Activated CD4-positive, alpha-beta memory T cell treated with anti-CD3 and anti-CD28 coated beads, Interleukin-2, amount 10 ng/mL, durations not matched to agents 7 days and 5 days (primary cell): Measurements from ENCODE around the gene ATP5IF1. TPM values are rescaled to one million over a fixed set of nuclear protein-coding genes. Genes with fewer than 3 reads are reported as not detected.
A peak's percentile ranks its signal among the peaks of the same experiment; 100 is the strongest.

Experiments
- CTCF ChIA-PET: fragments of 350-600 bp; sonication (Branson Sonifier 250); formaldehyde crosslinking; loops from one replicate; lab custom pipeline; 2021; ENCODE audit warnings: antibody characterized with exemption, inconsistent platforms; lab: Charles Lee
- POLR2A ChIA-PET: fragments of 350-600 bp; sonication (Branson Sonifier 250); formaldehyde crosslinking; loops from one replicate; lab custom pipeline; 2021; ENCODE audit warnings: antibody characterized with exemption; lab: Charles Lee
- DNase-seq: peaks from one replicate; pipeline ENCODE4 v3.0.0-alpha.2; 2020
- H3K27ac Mint-ChIP-seq: one replicate; pipeline ENCODE4 v1.8.0; 2021; ENCODE audit warnings: mild to moderate bottlenecking, mixed read lengths
- H3K27me3 Mint-ChIP-seq: one replicate; pipeline ENCODE4 v1.8.0; 2021; ENCODE audit warnings: mixed read lengths
- H3K36me3 Mint-ChIP-seq: one replicate; pipeline ENCODE4 v1.8.0; 2021; ENCODE audit warnings: low read depth, mixed read lengths
- H3K4me1 Mint-ChIP-seq: one replicate; pipeline ENCODE4 v1.8.0; 2021; ENCODE audit warnings: mixed read lengths
- H3K4me3 Mint-ChIP-seq: one replicate; pipeline ENCODE4 v1.8.0; 2021; ENCODE audit warnings: mild to moderate bottlenecking, mixed read lengths
- H3K9me3 Mint-ChIP-seq: one replicate; pipeline ENCODE4 v1.8.0; 2021; ENCODE audit warnings: mixed read lengths
- total RNA-seq, 2 experiments: library from RNA; stranded (reverse); gene quantifications; one replicate each; pipeline ENCODE4 v1.2.3, GENCODE V29; 2021

Gene ATP5IF1
- total RNA-seq, 2 experiments from 2014 or later: 178 TPM

GRCh38 chr1:28278763-28279162, 42.8 kb downstream of the ATP5IF1 start:
- POLR2A ChIA-PET: interaction anchor here (0.9 to 1.0 kb wide), 2 partner anchors 19 to 90 kb away, joined by 3 read pairs; no protein-coding TSS in a partner anchor
- H3K27ac Mint-ChIP-seq: no peak overlapping the region
- peaks cover 59% of the 10 kb centered on the region for H3K36me3 Mint-ChIP-seq

GRCh38 chr1:28279721-28280120, 43.8 kb downstream of the ATP5IF1 start:
- ChIA-PET POLR2A (interaction anchor here (0.9 kb wide), 1 partner anchor 20 kb away, joined by 3 read pairs; no protein-coding TSS in a partner anchor), CTCF (interaction anchor here (1.1 kb wide), 1 partner anchor 31 kb away, joined by 3 read pairs; no protein-coding TSS in a partner anchor)
- no peak for DNase-seq
- no peak overlapping the region for H3K4me3 Mint-ChIP-seq
- H3K9me3 Mint-ChIP-seq: no peaks in the 10 kb centered on the region
- no peaks in the 10 kb centered on the region for H3K27me3 Mint-ChIP-seq
- peaks cover 51% of the 10 kb centered on the region for H3K36me3 Mint-ChIP-seq
- H3K27ac Mint-ChIP-seq: no peak overlapping the region
- peaks cover 11% of the 10 kb centered on the region for H3K4me1 Mint-ChIP-seq

More at GRCh38 chr1:28278763-28279162, 42.8 kb downstream of the ATP5IF1 start:
- DNase-seq: no peak
- Mint-ChIP-seq H3K27me3 (no peaks in the 10 kb centered on the region), H3K4me1 (peaks cover 11% of the 10 kb centered on the region), H3K4me3 (no peak overlapping the region), H3K9me3 (no peaks in the 10 kb centered on the region)
- CTCF ChIA-PET: no interaction called here

DNA sequence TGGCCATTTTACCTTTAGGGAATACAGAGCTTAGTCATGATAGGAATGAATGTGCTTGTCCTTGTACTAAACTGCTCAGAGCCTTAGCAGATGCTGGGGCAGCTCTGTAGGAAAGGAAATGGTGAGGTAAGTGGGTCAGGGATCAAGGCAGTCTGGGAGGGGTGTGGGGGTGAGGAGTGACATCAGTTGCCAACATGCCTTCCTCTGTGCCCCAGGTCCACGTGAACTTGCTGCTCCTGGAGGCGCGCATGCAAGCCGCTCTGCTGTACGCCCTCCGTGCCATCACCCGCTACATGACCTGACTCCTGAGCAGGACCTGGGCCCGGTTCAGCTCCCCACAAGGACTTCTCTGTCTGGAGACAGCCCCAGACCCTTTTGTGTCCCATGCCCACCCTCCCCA, 44.6 kb downstream of the ATP5IF1 start:
- H3K27ac Mint-ChIP-seq: no peak overlapping the region
- ChIA-PET POLR2A (interaction anchor here (1.1 to 1.3 kb wide), 2 partner anchors 21 to 24 kb away, joined by 3 to 4 read pairs; partner anchors contain the start of gene SESN2), CTCF (interaction anchor here (1.1 kb wide), 1 partner anchor 32 kb away, joined by 3 read pairs; no protein-coding TSS in a partner anchor)
- peaks cover 11% of the 10 kb centered on the region for H3K4me1 Mint-ChIP-seq
- no peaks in the 10 kb centered on the region for H3K27me3 Mint-ChIP-seq
- no peak for DNase-seq
- peaks cover 47% of the 10 kb centered on the region for H3K36me3 Mint-ChIP-seq
- H3K4me3 Mint-ChIP-seq: no peak overlapping the region
- H3K9me3 Mint-ChIP-seq: no peaks in the 10 kb centered on the region

DNA sequence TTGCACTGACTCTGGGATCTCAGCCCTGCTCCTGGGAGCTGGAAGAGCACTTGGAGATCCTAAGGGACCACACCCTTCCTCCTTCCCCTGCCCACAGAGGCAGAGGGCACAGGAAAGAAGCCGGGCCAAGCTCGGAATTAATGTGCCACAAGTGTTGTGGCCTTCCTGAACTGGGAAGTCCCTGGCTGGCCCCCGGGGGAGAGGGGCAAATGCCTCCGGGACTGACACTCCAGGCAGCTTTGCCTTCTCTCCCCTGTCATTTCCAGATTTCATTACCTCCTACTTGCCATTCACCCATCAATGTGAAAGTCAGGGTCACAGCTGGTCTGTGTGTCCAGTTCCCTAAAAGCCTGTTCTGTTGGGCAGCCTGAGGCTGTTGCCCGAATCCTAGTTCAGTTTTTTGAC, 45.1 kb downstream of the ATP5IF1 start:
- peaks cover 47% of the 10 kb centered on the region for H3K36me3 Mint-ChIP-seq
- H3K9me3 Mint-ChIP-seq: no peaks in the 10 kb centered on the region
- H3K27ac Mint-ChIP-seq: no peak overlapping the region
- H3K4me3 Mint-ChIP-seq: no peak overlapping the region
- DNase-seq: no peak
- peaks cover 11% of the 10 kb centered on the region for H3K4me1 Mint-ChIP-seq
- no peaks in the 10 kb centered on the region for H3K27me3 Mint-ChIP-seq
- POLR2A ChIA-PET: interaction anchor here (1.1 to 1.3 kb wide), 2 partner anchors 21 to 25 kb away, joined by 3 to 4 read pairs; partner anchors contain the start of gene SESN2
- CTCF ChIA-PET: interaction anchor here (1.1 kb wide), 1 partner anchor 32 kb away, joined by 3 read pairs; no protein-coding TSS in a partner anchor

DNA sequence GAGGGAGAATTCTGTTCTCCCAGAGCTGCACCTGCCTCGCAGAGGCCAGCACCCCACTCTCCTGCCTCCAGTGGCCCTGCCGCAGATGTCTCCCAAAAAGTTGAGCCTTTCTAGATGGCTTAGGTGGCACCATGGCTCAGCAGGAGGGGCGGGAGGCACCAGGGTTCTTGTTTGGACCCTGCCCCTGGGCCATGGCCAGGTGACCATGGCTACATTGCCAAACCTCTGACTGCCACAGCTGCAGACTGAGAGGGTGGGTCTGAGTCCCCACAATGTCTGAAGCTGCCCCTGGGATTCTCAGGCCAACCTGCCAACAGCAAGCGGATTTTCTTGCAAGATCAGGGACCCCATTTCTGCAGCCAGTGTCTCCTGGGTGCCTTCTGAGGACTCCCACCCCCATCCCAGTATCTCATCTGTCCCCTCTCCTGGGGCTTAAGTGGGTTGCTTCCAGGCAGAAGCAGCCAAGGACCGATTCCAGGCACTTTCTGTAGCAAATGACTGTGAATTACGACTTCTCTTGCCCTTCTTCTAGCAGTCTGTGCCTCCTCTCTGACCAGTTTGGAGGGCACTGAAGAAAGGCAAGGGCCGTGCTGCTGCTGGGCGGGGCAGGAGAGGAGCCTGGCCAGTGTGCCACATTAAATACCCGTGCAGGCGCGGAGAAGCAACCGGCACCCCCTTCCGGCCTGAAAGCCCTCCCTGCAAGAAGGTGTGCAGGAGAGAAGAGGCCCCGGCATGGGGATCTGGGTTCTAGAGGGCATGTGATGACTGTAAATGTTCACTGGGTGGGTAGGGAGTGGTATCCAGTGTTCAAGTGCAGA, 45.9 kb downstream of the ATP5IF1 start:
- Mint-ChIP-seq H3K9me3 (no peaks in the 10 kb centered on the region), H3K4me1 (peaks cover 11% of the 10 kb centered on the region), H3K27ac (no peak overlapping the region), H3K4me3 (no peak overlapping the region), H3K27me3 (no peaks in the 10 kb centered on the region), H3K36me3 (peaks cover 47% of the 10 kb centered on the region)
- CTCF ChIA-PET: no interaction called here
- no peak for DNase-seq
- POLR2A ChIA-PET: no interaction called here

DNA sequence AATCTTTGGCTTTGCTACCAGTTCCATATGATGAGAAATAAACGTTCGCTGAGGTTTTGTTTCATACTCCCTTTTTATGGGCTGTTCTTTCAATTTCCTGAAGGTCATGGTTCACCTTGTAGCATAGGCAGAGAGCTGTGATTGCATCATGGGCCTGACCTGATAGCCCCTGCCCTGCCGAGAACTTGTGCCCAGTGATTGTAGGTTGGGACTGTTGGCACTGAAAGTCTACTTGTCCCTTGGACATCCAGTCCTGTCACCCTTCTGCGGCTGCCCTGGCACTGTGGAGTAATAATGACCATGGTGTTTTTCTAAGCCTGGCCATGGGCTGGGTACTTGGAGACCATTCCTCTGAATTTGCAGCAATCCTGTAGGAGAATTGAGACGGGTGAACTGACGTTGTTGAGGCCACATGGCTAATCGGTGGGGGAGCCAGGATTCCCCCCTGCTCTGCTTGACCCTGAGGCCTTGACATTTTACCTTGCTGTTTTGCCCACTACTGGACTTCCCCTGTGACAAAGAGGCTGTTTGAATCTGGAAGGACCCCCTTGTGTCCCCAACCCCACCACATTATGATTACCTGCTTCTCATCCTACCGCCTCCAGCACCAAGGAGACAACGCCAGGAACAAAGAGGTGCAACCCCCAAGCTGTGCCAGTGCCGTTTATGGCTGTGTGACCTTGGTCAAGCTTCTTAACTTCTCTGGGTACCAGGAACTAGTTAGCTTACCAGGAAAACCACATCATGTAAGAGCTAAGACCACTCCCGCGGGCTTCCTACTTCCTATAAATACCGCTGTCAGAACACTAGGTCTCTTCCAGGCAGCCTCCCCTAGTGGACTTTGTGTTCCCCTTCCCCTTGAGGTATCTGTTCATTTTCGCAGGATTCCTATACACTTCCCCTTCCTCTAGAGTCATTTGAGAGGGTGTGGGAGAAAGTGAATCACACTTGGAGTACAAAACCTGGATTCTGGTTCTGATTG, 46.8 kb downstream of the ATP5IF1 start:
- peak overlapping the region; percentile 9 for H3K27ac Mint-ChIP-seq
- POLR2A ChIA-PET: no interaction called here

DNA sequence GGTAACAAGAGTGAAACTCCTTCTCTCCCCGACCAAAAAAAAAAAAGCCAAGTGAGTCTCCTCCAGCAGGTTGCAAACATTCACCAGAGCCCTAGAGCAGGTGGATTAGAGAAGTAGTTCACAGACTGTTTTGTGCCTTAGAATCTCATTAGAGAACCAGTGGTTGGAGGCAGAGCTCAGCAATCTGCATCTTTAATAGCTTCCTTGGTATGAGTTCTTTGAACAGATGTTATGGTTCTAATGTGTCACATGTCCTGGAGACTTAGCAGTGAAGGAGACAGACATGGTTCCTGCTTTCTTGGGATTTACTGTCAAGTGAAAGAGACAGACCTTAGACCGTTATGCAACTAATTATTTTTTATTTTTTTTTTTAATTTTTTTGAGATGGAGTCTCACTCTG, 50.2 kb downstream of the ATP5IF1 start:
- no peak for DNase-seq
- no peak overlapping the region for H3K27ac Mint-ChIP-seq
- CTCF ChIA-PET: interaction anchor here (0.7 kb wide), 1 partner anchor 190 kb away, joined by 3 read pairs; no protein-coding TSS in a partner anchor
- H3K36me3 Mint-ChIP-seq: peaks cover 17% of the 10 kb centered on the region
- no peak overlapping the region for H3K4me3 Mint-ChIP-seq
- H3K4me1 Mint-ChIP-seq: peaks cover 16% of the 10 kb centered on the region
- no peaks in the 10 kb centered on the region for H3K27me3 Mint-ChIP-seq
- H3K9me3 Mint-ChIP-seq: no peaks in the 10 kb centered on the region
- POLR2A ChIA-PET: interaction anchor here (0.9 to 1.1 kb wide), 2 partner anchors 37 to 1589 kb away, joined by 3 read pairs; no protein-coding TSS in a partner anchor

More for the DNA sequence above, 46.8 kb downstream of the ATP5IF1 start:
- DNase-seq: no peak
- CTCF ChIA-PET: no interaction called here
- H3K27me3 Mint-ChIP-seq: no peaks in the 10 kb centered on the region
- no peaks in the 10 kb centered on the region for H3K9me3 Mint-ChIP-seq
- H3K4me1 Mint-ChIP-seq: peaks cover 16% of the 10 kb centered on the region
- peaks cover 42% of the 10 kb centered on the region for H3K36me3 Mint-ChIP-seq
- H3K4me3 Mint-ChIP-seq: no peak overlapping the region

Other genes with a start within 250 kb of the ATP5IF1 start
- gene EYA3, start 147.5 kb upstream of the ATP5IF1 start, total RNA-seq: 10 to 100 TPM; 29.5 to 32.0 TPM
- gene PTAFR, start 59.4 kb upstream of the ATP5IF1 start, total RNA-seq: under 1 TPM; 0.23 to 0.38 TPM
- 100 to 1,000 TPM; 100 to 104 TPM for gene DNAJC8, start 3.1 kb upstream of the ATP5IF1 start, total RNA-seq
- gene SESN2, start 23.4 kb downstream of the ATP5IF1 start, total RNA-seq: 10 to 100 TPM; 22.8 to 23.9 TPM
- 10 to 100 TPM; 23.7 to 25.6 TPM for gene MED18, start 92.9 kb downstream of the ATP5IF1 start, total RNA-seq
- 10 to 100 TPM; 24.8 to 25.7 TPM for gene PHACTR4, start 133.6 kb downstream of the ATP5IF1 start, total RNA-seq